GM18505 (cell line): ENCODE data around the gene ETFA.
"Not testable (repeated sequence)": the region's sequence is repeated elsewhere in the genome, so short reads cannot be mapped to it uniquely, and the experiment has no call there.

Source experiments
- ATAC-seq: cut with Tn5 transposase; IDR thresholded peaks from one replicate; pipeline ENCODE4 v1.9.1; 2021; ENCODE audit not compliant: unreplicated experiment
- POLR2A ChIP-seq: IDR thresholded peaks from 4 replicates; pipeline ENCODE4 v1.6.1; 2011; ENCODE audit warnings: borderline replicate concordance; ENCODE audit not compliant: insufficient read depth, insufficient read length; ENCODE audit errors: extremely low read depth

ETFA gene

GRCh38 chr15:76325704-76326103, 14.4 kb upstream of the ETFA start:
- no peak for ATAC-seq
- no peak for TF ChIP-seq POLR2A

GRCh38 chr15:76324066-76324465, 12.8 kb upstream of the ETFA start:
- no peak for ATAC-seq
- no peak for TF ChIP-seq POLR2A

GRCh38 chr15:76321602-76322001, 10.3 kb upstream of the ETFA start:
- no peak for ATAC-seq
- TF ChIP-seq POLR2A = no peak

GRCh38 chr15:76321171-76321570, 9.9 kb upstream of the ETFA start:
- no peak for TF ChIP-seq POLR2A
- no peak for ATAC-seq

- no peak for TF ChIP-seq POLR2A
- no peak for ATAC-seq
These were observed 8.7 kb upstream of the ETFA start for GRCh38 chr15:76320012-76320411.

- no peak for TF ChIP-seq POLR2A
- ATAC-seq = no peak
These were observed 2.5 kb upstream of the ETFA start for GRCh38 chr15:76313731-76314130.

GRCh38 chr15:76313175-76313567, 1.9 kb upstream of the ETFA start:
- ATAC-seq = not testable (repeated sequence)

- no peak for TF ChIP-seq POLR2A
These were observed 1.4 kb upstream of the ETFA start for GRCh38 chr15:76312540-76313174.

GRCh38 chr15:76310475-76311099, 682 bp downstream of the ETFA start:
- ATAC-seq = peak; percentile 10
- TF ChIP-seq POLR2A = no peak

More at GRCh38 chr15:76312540-76313174, 1.4 kb upstream of the ETFA start:
- no peak for ATAC-seq

GRCh38 chr15:76309601-76310330, 1.5 kb downstream of the ETFA start:
- ATAC-seq = no peak

GRCh38 chr15:76303909-76304308, 7.4 kb downstream of the ETFA start:
- no peak for TF ChIP-seq POLR2A
- ATAC-seq = no peak

More at GRCh38 chr15:76309601-76310330, 1.5 kb downstream of the ETFA start:
- no peak for TF ChIP-seq POLR2A

GRCh38 chr15:76299786-76300185, 11.5 kb downstream of the ETFA start:
- ATAC-seq = no peak
- no peak for TF ChIP-seq POLR2A

- TF ChIP-seq POLR2A = no peak
- ATAC-seq = no peak
These were observed 12.3 kb downstream of the ETFA start for GRCh38 chr15:76298986-76299385.

GRCh38 chr15:76297951-76298350, 13.3 kb downstream of the ETFA start:
- not testable (repeated sequence) for ATAC-seq
